Renal cortex interstitium (tissue), 11 donors: Measurements from ENCODE around the gene TRRAP. TPM values are rescaled to one million over a fixed set of nuclear protein-coding genes. Genes with fewer than 3 reads are reported as not detected.

ENCODE experiments used
- DNase-seq, 11 donors: peaks; one replicate each; pipeline ENCODE4 v3.0.0-alpha.2; 2013; ENCODE audit warnings: low read depth in 9 of 11, low spot score in 4 of 11; ENCODE audit errors: extremely low read depth in 1 of 11
- polyA plus RNA-seq, 3 donors: library from polyadenylated mRNA; unstranded; fragments of 120-200 nt; gene quantifications; one replicate each; pipeline ENCODE4 v1.2.1, GENCODE V29; 2013; ENCODE audit not compliant: insufficient read length in 3 of 3

The TRRAP gene
- polyA plus RNA-seq, 3 donors = 42.4 to 45.4 (median 43.7) TPM

GRCh38 chr7:98927125-98927524 is 48.8 kb downstream of the TRRAP start:
- no peak for DNase-seq

GRCh38 chr7:98930464-98930863 is 52.1 kb downstream of the TRRAP start:
- no peak for DNase-seq

GRCh38 chr7:98930921-98931320 is 52.6 kb downstream of the TRRAP start:
- DNase-seq = no peak

- no peak for DNase-seq
Observed at GRCh38 chr7:98933321-98933720, 55.0 kb downstream of the TRRAP start.

- DNase-seq = no peak
Observed at GRCh38 chr7:98934267-98934666, 55.9 kb downstream of the TRRAP start.

GRCh38 chr7:98935811-98936210 is 57.5 kb downstream of the TRRAP start:
- DNase-seq = no peak

GRCh38 chr7:98943336-98943735 is 65.0 kb downstream of the TRRAP start:
- no peak for DNase-seq

- no peak for DNase-seq
Observed at GRCh38 chr7:98944386-98944785, 66.1 kb downstream of the TRRAP start.

GRCh38 chr7:98945852-98946251 is 67.5 kb downstream of the TRRAP start:
- DNase-seq = no peak

GRCh38 chr7:98946389-98946788 is 68.1 kb downstream of the TRRAP start:
- DNase-seq = no peak

GRCh38 chr7:98949336-98950044 is 71.2 kb downstream of the TRRAP start:
- no peak for DNase-seq

- no peak for DNase-seq
Observed at GRCh38 chr7:98955992-98956391, 77.7 kb downstream of the TRRAP start.

GRCh38 chr7:98956469-98956868 is 78.1 kb downstream of the TRRAP start:
- no peak for DNase-seq

GRCh38 chr7:98956937-98957336 is 78.6 kb downstream of the TRRAP start:
- DNase-seq = no peak

- DNase-seq = no peak
Observed at GRCh38 chr7:98957766-98958165, 79.4 kb downstream of the TRRAP start.

GRCh38 chr7:98958968-98959367 is 80.6 kb downstream of the TRRAP start:
- no peak for DNase-seq

- DNase-seq = no peak
Observed at GRCh38 chr7:98963305-98963704, 85.0 kb downstream of the TRRAP start.

- no peak for DNase-seq
Observed at GRCh38 chr7:98964596-98964995, 86.3 kb downstream of the TRRAP start.

- no peak for DNase-seq
Observed at GRCh38 chr7:98968621-98969020, 90.3 kb downstream of the TRRAP start.

GRCh38 chr7:98969386-98969785 is 91.1 kb downstream of the TRRAP start:
- no peak for DNase-seq

- no peak for DNase-seq
Observed at GRCh38 chr7:98970016-98970615, 91.8 kb downstream of the TRRAP start.
